NCI-H2107 treated with DMSO at 0.1 percent for 48 hours (cell line): ENCODE results near the gene ASIP.
"Not testable (repeated sequence)": the region's sequence is repeated elsewhere in the genome, so short reads cannot be mapped to it uniquely, and the experiment has no call there.

Source experiments
- DNase-seq: peaks from one replicate; lab custom pipeline; 2025; ENCODE audit not compliant: unreplicated experiment; lab: John Stamatoyannopoulos, UW

ASIP gene, protein sequence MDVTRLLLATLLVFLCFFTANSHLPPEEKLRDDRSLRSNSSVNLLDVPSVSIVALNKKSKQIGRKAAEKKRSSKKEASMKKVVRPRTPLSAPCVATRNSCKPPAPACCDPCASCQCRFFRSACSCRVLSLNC

DNA sequence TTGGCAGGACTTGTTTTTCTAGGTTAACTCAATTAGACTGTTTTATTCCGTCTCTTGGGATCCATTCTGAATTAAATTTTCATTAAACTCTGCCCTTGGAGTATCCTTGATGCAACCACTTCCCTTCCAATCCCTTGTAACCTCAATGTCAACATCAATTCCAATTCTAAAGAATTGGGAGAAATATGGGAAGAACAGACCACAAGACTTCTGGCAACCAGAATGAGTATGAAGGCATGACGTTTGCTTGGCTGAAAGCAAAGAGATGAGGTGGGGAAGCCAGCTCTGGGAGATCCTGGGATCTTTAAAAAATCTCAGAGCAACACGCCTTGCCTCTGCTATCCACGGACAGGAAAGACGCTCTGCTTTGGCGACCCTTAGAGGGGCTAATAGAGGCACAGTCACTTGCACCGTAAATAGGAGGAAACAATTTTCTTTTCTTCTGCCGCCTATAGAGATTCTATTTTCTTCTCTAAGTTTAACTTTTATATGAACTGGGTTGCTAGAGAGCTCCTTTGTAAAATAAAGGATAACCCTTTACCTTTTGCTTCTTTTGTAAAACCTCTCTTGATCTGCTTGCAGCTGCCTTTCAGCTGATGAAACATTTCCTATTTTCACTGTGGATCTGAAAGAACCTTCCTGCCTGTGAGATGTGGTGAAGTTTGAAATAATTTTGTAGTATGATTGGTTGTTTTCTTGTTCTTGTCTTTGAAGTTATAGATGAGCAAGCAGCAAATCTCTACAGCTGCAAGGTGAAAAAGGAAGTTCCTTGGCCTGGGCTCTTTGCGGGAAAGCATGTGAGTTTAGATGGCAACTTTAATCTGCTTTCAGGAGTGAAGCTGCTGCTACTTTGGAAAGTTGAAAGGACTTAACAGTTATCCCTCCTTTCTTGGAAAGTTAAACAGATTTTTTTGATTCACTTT, at the start of gene ASIP:
Gene ASIP, plus strand, starts transcription at position 731 of the 923 bp plus-strand sequence. CDS start 18,952 bp downstream, outside the sequence.
- no peak for DNase-seq

DNA sequence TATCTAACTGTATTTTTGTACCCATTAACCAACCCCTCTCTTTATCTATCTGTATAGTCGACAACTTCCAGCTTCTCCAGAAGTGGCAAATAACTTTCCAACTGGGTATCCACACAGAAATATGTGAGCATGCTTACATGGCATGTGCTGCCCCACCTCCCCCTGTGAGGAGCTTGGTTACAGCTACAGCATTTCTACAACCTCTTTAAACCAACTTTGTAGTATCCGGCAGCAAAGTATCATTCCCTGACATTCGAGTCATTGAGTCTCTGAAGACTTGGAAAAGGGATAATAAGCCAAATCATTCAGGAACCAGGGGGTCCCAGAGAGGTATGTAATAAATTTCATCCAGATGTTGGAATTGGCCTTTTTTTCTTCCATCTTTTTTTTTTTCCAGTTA, 48.2 kb upstream of the ASIP start:
- no peak for DNase-seq

DNA sequence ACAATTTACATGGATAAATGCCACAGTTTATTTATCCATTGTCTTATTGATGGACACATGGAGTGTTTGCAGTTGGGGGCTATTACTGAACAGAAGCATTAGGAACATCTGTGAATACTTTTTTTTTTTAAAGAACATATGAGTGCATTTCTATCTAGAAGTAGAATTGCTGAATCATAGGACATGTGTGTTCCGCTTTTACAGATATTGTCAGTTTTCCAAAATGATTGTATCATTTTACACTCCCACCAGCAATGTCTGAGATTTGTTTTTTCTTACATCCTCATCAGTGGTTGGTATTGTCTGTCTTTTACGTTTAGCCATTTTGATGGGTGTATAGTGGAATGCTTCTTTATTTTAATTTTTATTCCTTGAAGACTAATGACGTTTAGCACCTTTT, 42.0 kb upstream of the ASIP start:
- DNase-seq, result no peak

DNA sequence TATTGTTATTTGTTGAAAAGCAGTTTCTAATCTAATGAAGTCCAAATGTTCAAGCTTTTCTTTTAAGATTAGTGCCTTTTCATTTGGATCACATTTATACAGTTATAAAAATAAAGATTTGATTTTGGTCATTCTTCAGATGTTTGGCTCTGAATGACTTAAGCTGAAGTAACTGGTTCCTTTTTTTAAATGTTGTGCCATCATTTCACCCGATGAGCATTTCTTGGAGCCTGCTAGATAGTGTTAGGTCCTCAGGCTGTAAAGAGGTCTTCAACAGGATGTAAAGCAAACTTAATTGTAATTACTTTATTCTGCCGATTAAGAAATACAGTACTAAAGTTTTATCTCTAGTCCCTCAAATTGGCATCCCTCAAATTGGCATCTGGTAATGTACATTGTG, 41.2 kb upstream of the ASIP start:
- DNase-seq, result no peak

DNA sequence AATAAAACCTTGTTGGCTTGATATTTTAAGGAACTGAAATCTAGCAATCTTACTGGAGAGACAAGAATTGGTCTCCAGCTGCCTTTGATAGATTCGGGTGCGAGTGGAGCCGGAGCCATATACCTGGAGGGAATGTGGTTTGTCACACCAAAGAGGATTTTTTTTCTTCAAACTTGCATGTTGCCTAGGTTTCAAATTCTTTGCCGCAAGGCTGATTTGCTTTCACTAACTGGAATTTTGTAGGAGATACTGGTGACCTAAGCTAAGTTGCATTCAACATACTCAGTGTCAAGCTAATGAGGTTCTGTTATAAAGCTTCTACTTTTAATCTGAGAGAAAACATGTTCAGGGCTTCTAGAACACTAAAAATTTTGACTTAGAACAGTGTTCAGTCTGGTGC, 39.7 kb upstream of the ASIP start:
- no peak for DNase-seq

DNA sequence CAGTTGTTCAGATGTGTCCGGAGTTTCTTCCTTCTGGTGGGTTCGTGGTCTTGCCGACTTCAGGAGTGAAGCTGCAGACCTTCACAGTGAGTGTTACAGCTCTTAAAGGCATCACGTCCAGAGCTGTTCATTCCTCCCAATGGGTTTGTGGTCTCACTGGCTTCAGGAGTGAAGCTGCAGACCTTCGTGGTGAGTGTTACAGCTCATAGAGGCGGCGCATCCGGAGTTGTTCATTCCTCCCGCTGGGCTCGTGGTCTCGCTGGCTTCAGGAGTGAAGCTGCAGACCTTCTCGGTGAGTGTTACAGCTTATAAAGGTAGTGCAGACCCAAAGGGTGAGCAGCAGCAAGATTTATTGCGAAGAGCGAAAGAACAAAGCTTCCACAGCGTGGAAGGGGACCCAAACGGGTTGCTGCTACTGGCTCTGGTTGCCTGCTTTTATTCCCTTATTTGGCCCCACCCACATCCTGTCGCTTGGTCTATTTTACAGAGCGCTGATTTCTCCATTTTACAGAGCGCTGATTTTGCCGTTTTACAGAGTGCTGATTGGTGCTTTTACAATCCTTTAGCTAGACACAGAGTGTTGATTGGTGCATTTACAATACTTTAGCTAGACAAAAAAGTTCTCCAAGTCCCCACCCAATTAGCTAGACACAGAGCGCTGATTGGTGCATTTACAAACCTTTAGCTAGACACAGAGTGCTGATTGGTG, 35.9 kb upstream of the ASIP start:
- not testable (repeated sequence) for DNase-seq

DNA sequence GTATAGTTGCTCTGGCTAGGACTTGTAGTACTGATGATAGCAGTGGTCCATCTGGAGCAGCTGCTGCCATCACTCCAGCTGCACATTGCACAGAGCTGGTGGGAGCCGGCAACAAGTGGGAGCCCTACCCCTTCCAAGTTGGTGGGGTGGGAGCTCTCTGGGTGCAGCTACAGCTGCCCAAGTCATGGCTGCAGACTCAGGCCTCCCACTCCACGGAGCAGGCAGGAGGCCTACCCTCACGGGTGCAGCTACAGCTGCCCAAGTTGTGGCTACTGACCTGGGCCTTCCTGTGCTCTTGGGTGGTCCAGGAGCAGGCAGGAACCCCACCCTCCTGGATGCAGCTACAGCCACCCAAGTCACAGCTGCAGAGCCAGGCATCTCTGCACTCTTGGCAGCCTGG, 32.1 kb upstream of the ASIP start:
- no peak for DNase-seq

DNA sequence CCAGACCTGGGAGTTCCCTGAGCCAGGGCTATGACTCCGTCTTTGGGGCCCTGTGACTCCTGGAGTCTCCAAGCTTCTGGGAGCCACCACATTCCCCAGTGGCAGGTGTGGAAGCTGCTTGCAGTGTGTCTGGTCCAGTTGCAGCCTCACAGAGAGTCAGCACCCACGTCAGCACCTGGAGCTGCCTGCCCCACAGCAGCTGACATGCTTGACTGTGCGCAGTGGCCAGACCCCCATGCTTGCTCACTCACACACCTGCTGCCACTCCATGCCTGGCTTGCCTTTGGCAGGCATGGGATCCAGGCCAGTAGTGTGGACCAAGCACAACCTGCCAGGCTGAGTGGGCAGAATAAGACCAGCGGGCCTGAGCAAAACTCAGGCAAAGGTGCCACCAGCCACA, 31.0 kb upstream of the ASIP start:
- DNase-seq, result no peak

DNA sequence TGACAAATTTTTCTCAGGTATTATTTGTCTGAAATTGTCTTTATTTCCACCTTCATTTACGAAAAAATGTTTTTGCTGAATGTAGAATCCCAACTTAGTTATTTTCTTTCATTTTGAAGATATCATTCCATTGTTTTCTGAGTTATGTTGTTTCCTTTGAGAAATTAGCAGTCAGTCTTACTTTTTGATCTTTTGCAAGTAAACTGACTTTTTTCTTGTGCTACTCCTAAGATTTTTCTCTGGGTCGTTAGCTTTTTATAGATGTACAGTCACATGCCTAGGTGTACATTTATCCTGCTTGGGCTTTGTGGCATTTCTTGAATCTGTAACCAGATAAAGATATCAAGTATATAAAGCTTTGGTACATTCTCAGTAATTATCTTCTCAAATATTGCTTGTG, 29.6 kb upstream of the ASIP start:
- DNase-seq, result no peak

DNA sequence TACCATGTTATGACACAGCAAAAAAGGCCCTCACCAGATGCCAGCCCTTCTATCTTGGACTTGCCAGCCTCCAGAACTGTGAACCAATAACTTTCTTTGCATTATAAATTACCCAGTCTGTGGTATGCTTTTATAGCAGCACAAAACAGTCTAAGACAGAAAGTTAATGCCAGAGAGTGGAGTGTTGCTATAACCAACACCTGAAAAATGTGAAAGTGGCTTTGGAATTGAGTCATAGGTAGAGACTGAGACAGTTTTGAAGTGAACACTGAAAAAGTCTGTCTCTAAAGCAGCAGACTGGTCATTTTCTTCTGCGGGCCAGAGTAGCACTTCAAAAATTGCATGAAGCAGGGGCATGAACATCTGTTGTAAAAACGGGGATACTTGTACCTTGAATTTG, 28.0 kb upstream of the ASIP start:
- DNase-seq, result no peak

DNA sequence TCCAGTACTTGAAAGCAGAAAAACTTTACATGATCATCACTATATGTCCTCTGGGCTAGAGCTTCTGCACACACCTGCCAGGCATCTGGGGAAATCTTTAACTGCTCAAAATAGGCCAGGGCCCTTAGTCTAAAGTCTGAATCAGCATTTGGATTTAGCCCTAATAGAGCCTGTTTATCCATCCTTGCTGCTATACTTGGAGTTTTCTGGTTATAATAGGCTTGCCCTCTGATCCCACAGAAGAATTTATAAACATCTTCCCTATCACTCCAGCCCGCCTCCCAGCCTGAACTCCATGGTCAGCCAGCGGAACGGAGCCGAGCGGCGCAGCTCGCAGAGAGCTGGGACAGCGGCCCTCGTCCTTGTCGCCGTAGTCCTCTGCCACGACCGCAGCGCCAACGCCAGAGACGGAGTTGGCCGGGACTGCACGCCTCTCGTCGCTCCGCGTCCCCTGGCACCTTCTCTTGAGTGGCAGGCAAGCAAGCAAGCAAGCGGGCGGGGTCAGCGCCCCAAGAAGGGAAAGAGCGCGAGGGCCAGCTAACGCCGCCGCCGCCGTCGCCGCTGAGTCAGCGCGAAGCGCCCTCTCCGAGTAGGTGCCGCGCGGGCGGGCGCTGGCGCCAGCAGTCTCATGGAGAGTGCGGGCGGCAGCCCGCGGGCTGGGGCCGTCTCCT, 25.4 kb upstream of the ASIP start:
- peak; percentile 29 for DNase-seq

DNA sequence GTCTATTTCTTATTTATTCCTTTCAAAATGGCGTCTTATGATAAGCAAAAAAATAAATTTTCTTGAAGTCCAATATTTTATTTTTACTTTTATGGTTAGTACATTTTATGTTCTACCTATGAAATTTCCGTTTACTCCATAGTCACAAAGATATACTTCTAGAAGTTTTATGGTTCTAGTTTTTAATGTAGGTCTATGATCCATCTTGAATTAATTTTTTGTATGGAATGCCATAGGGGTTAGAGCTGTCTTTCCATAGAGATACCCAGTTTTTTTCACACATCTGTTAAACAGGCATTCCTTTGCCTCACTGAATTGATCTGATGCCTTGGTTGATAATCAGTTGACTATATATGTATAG, 24.9 kb upstream of the ASIP start:
- DNase-seq, result no peak

DNA sequence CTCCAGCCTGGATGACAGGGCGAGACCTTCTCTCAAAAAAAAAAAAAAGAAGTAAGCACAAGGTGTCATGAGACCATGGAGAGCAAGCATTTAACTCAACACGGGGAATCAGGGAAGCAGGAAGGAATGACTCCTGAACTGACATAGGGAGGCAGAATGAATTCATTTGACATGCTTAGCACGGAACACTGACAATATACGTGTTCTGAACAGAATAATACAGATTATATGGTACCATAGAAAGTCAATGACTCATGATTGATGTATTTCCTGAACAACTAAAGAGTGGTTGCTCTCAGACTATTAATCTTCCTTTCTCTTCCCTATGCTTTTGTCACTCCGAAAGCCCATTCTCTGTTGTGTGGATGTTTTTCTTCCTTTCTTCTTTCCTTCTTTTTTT, 20.7 kb upstream of the ASIP start:
- no peak for DNase-seq

DNA sequence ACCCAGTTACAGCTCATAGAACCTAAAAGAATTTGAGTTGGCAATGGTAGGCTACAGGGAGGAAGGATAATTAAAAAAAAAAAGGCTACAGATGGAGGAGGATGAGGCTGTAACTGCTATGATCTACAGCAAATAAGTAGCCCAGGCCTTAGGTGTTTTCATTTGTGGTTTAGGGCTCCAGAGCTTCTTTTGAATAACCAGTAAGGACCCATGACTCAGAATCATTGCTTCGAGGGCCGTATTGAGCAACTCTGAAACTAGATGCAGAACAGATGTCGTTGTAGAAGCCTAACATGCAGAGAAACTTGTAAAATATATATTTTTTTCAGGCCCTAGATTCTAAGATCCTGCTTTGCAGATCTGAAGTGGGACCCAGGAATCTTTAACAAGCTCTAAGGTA, 19.0 kb upstream of the ASIP start:
- DNase-seq, result no peak

DNA sequence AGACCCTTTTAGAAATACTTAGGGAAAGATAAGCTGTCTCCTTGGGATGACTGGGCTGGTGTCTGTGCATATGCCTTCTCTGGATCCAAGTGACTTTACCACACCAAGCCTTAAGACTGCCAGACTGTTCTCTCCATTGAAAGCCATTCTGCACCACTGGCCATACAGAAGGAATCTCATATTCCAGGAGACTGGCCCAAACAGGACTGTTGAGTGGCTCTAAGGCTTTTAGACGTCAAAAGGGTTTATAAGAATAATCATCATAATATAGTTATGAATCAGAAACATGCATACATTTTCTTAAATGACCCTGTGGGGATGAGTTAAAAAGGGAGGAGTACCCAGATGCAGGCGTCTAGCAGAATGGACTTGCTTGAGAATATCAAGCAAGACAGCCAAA, 17.0 kb upstream of the ASIP start:
- not testable (repeated sequence) for DNase-seq

DNA sequence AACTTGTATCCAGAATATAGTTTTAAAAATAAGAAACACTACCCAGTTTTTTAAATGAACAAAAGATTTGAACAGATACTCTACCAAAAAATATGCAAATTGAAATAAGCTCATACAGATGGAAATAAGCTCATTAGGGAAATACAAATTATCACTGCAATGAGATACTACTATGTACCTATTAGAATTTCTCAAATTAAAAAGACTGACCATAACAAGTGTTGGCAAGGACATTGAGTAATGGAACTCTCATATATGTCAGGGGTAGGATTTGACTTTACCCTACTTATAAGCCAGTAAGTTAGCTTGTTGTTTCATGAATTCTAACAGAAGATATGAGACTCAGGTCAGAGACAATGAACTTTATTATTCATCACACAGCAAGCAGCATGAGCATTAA, 9.6 kb upstream of the ASIP start:
- no peak for DNase-seq

DNA sequence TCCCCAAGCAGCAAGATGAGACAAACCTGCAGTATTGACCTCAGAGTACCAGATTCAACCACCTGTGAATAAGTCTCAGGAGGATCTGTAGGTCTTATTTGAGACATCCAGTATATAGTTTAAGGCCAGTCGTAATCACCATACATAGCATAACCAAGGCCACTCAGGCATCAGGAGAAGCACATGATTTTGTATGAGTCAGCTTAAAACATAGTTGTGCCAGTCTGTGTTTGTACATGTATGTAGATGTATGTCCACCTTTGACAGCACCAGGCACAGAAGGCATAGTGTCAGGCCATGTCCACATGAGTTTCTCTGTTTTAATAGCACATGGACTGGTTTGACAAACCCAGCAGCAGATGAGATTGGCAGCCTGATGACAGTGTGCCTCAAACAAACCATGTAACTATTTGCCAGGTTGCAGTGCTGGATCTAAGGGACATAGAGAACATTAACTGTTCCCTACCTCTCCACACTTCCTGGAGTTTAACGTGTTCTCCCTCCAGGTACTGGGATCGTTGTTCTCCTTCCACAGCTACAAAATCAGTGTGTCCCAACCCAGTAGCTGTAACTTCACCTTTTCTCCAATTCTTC, 8.6 kb upstream of the ASIP start:
- no peak for DNase-seq

DNA sequence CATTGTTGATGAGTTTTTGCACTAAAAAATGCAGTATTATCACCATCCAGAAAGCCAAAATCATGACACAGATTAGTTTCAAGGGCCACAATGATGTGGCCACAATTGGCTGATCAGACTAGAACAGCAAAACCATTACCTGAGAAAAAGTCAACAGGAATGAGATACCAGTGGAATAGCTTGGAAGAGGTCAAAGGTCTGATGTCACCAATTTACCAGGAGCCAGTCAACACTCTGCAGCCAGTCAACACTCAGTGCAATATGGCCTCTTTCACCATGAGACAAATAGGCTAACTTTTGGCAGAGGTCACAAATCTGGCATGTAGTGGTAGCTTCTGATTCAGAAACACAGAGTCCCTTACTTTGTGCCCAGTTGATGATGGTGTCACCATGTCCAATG, 7.5 kb upstream of the ASIP start:
- no peak for DNase-seq

DNA sequence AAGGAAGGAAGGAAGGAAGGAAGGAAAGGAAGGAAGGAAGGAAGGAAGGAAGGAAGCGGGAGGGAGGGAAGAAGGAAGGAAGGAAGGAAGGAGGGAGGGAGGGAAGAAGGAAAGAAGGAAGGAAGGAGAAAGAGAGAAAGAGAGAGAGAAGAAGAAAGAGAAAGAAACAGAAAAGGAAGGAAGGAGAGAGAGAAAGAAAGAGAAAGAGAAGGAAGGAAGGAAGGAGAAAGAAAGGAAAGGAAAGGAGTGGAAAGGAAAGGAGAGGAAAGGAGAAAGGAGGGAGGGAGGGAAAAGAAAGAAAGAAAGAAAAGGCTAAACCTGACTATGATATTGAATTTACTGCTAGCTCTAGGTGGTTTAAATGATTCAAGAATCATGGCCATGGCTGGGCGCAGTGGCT, 5.3 kb upstream of the ASIP start:
- DNase-seq, result no peak

DNA sequence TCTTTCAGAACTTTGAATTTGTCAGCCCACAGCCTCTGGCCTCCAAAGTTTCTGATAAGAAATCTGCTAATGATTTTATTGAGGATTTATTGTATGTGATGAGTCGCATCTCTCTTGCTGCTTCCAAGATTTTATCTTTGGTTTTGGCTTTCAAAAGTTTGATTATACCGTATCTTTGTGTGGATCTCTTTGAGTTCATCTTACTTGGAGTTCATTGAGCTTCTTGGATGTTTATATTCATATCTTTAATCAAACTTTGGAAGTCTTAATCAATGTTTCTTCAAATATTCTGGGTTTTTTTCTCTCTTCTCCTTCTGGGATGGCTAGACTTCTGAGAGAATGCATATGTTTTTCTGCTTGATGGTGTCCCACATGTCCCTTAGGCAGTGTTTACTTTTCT, 3.3 kb upstream of the ASIP start:
- DNase-seq, result no peak

DNA sequence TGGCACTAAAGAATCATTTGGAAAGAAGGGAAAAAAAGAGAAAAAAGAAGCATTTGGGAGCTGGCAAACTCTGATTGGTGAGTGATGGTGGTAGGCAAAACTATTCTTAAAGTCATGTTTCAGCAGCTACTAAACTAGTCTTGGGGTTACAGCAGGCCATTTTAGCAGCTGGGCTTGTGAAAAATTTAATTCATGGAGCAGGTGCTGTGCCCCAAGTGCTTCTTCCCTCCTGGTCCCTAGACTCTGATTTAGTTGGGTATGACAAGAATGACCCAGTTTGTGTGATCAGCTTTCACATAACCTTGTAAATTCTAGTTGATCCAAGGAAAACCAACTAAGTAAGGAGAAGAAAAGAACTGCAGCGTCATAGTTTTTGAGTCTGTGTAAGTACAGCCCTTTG, 1.1 kb upstream of the ASIP start:
- DNase-seq, result no peak
